B cell (primary cell): ENCODE measurements around the gene FAM53A. TPM values are rescaled to one million over a fixed set of nuclear protein-coding genes. Genes with fewer than 3 reads are reported as not detected.

Experiments used
- ATAC-seq: fragments of 200-7000 bp; cut with Tn5 transposase; one replicate; pipeline ENCODE4 v1.10.0; 2021; ENCODE audit warnings: low read depth, mild to moderate bottlenecking, moderate number of reproducible peaks, moderate library complexity
- CTCF ChIA-PET: fragments of 350-600 bp; sonication (Branson Sonifier 250); formaldehyde crosslinking; loops from one replicate; lab custom pipeline; 2021; ENCODE audit warnings: antibody characterized with exemption, inconsistent platforms; lab: Charles Lee
- POLR2A ChIA-PET: fragments of 350-600 bp; sonication (Branson Sonifier 250); formaldehyde crosslinking; loops from one replicate; lab custom pipeline; 2021; ENCODE audit warnings: antibody characterized with exemption; lab: Charles Lee
- DNase-seq: peaks from one replicate; pipeline ENCODE4 v3.0.0; 2013
- H2AFZ ChIP-seq: 2 replicates; pipeline ENCODE4 v1.6.1; 2012; ENCODE audit warnings: mild to moderate bottlenecking, low read depth, low read length; ENCODE audit not compliant: insufficient read depth, poor library complexity, severe bottlenecking
- H3K27ac ChIP-seq, 2 donors: 1 replicate in 1 of 2; 2 replicates in 1 of 2; pipeline ENCODE4 v1.5.1; 2012 to 2013; ENCODE audit warnings: low read length in 2 of 2, mild to moderate bottlenecking in 2 of 2, moderate library complexity in 1 of 2
- H3K27me3 ChIP-seq, 4 experiments: fragments of 200-600 bp in 1 of 4; sonication (generic) in 1 of 4; replicated peaks in 1 of 4; 1 replicate in 2 of 4; 2 replicates in 2 of 4; pipeline versions ENCODE4 v1.6.1 to v1.7.0; 2013 to 2016; ENCODE audit warnings: low read length in 3 of 4, mild to moderate bottlenecking in 2 of 4, mixed read lengths in 1 of 4, moderate library complexity in 1 of 4; ENCODE audit not compliant: insufficient read depth in 4 of 4, control insufficient read depth in 3 of 4; ENCODE audit errors: control extremely low read depth in 1 of 4
- H3K36me3 ChIP-seq, 2 experiments: replicated peaks in 1 of 2; 1 replicate in 1 of 2; 2 replicates in 1 of 2; pipeline versions ENCODE4 v1.6.1 to v1.7.1; 2013; ENCODE audit warnings: low read length in 1 of 2; ENCODE audit not compliant: insufficient read depth in 2 of 2, control insufficient read depth in 1 of 2; ENCODE audit errors: control extremely low read depth in 1 of 2, extremely low read depth in 1 of 2
- H3K4me1 ChIP-seq, 2 donors: fragments of 200-600 bp in 1 of 2; sonication (generic) in 1 of 2; 1 replicate in 1 of 2; 2 replicates in 1 of 2; pipeline versions ENCODE4 v1.5.1 to v1.6.1; 2013 to 2017; ENCODE audit warnings: low read length in 2 of 2; ENCODE audit not compliant: control insufficient read depth in 2 of 2, insufficient read depth in 2 of 2
- H3K4me2 ChIP-seq: replicated peaks from 2 replicates; pipeline ENCODE3; 2012; ENCODE audit warnings: mild to moderate bottlenecking, low read depth, low read length; ENCODE audit not compliant: poor library complexity, severe bottlenecking
- H3K4me3 ChIP-seq, 5 experiments: fragments of 200-600 bp in 1 of 5; sonication (generic) in 1 of 5; 1 replicate in 3 of 5; 2 replicates in 2 of 5; pipeline versions ENCODE4 v1.5.1 to v1.7.0; 2011 to 2016; ENCODE audit warnings: low read length in 4 of 5, mild to moderate bottlenecking in 4 of 5, low read depth in 2 of 5, control low read depth in 1 of 5, moderate library complexity in 1 of 5; ENCODE audit not compliant: insufficient read depth in 1 of 5; ENCODE audit errors: control extremely low read depth in 1 of 5, extremely low read depth in 1 of 5
- H3K79me2 ChIP-seq: fragments of 200-600 bp; sonication (generic); one replicate; pipeline ENCODE4 v1.6.0; 2016; ENCODE audit warnings: low read length; ENCODE audit not compliant: control insufficient read depth, insufficient read depth
- H3K9ac ChIP-seq: fragments of 200-600 bp; sonication (generic); 2 replicates; pipeline ENCODE4 v1.6.1; 2017; ENCODE audit warnings: mild to moderate bottlenecking, low read length, moderate library complexity
- H3K9me3 ChIP-seq, 3 donors: one replicate each; pipeline versions ENCODE4 v1.6.1 to v1.7.1; 2013; ENCODE audit warnings: low read length in 2 of 3; ENCODE audit not compliant: control insufficient read depth in 2 of 3, insufficient read depth in 1 of 3; ENCODE audit errors: control extremely low read depth in 1 of 3
- H4K20me1 ChIP-seq: 2 replicates; pipeline ENCODE4 v1.6.0; 2012; ENCODE audit warnings: mild to moderate bottlenecking, low read length; ENCODE audit not compliant: insufficient read depth, control insufficient read depth, poor library complexity, severe bottlenecking
- H3K27ac Mint-ChIP-seq: one replicate; pipeline ENCODE4 v1.8.0; 2021; ENCODE audit warnings: mixed read lengths
- H3K27me3 Mint-ChIP-seq: one replicate; pipeline ENCODE4 v1.8.0; 2021; ENCODE audit warnings: mixed read lengths
- H3K4me1 Mint-ChIP-seq: one replicate; pipeline ENCODE4 v1.8.0; 2021; ENCODE audit warnings: mixed read lengths
- H3K4me3 Mint-ChIP-seq: one replicate; pipeline ENCODE4 v1.8.0; 2021; ENCODE audit warnings: mixed read lengths
- H3K9me3 Mint-ChIP-seq: one replicate; pipeline ENCODE4 v1.8.0; 2022; ENCODE audit warnings: mixed read lengths; ENCODE audit not compliant: insufficient read depth
- CTCF ChIP-seq: fragments of 200-600 bp; IDR thresholded peaks from one replicate; pipeline ENCODE4 v1.8.0; 2022; ENCODE audit warnings: antibody characterized with exemption, mild to moderate bottlenecking
- EZH2 ChIP-seq: IDR thresholded peaks from 2 replicates; pipeline ENCODE4 v1.6.1; 2012; ENCODE audit warnings: borderline replicate concordance, low read depth, mild to moderate bottlenecking, moderate library complexity, low read length; ENCODE audit not compliant: insufficient read depth, poor library complexity, severe bottlenecking
- WGBS: methylation state at CpG from one replicate; pipeline ENCODE4 v1.1.5; 2013; ENCODE audit warnings: missing lambda C conversion rate; ENCODE audit not compliant: insufficient coverage; 5-methylcytosine and 5-hydroxymethylcytosine counted together
- intact Hi-C: fragments of 100-400 bp; cut with micrococcal nuclease; formaldehyde crosslinking; loops from one replicate; pipeline ENCODE4 v1.10.0; 2022
- polyA plus RNA-seq: library from polyadenylated mRNA; depleted of rRNA; stranded (reverse); fragments of >200 nt; gene quantifications from 2 replicates; pipeline ENCODE4 v1.2.3, GENCODE V29; 2012
- total RNA-seq, 2 donors: library from RNA; stranded (reverse); fragments of 120-200 nt in 1 of 2; gene quantifications; 1 replicate in 1 of 2; 2 replicates in 1 of 2; pipeline versions ENCODE4 v1.2.3 to v1.2.4, GENCODE V29; 2013 to 2022

FAM53A gene
- total and polyA plus RNA-seq, 2 donors (not counting 1 experiment from before 2014, with no cell fraction given): 2.2 to 4.2 TPM

GRCh38 chr4:1609901-1610790 is 74.0 kb downstream of the FAM53A start:
- POLR2A ChIA-PET: no interaction called here
- Histone ChIP-seq H3K4me2 (no peak overlapping the region), H3K36me3 (no peaks in the 10 kb centered on the region), H3K79me2 (no peaks in the 10 kb centered on the region), H4K20me1 (no peaks in the 10 kb centered on the region), H3K27ac (no peak overlapping the region), H3K4me3 (no peak overlapping the region), H2AFZ (no peak overlapping the region), H3K9ac (no peak overlapping the region), H3K9me3 (peaks cover 0 to 15% (median 0%) of the 10 kb centered on the region in 3 donors), H3K4me1 (peaks cover 0 to 7% of the 10 kb centered on the region in 2 donors), H3K27me3 (no peaks in the 10 kb centered on the region)
- DNase-seq (no peak), ATAC-seq (no peak)
- WGBS: 95% methylated on average over 23 of the region's 27 CpGs
- CTCF ChIA-PET: no interaction called here
- TF ChIP-seq EZH2: no peak
- no peak for TF ChIP-seq CTCF
- intact Hi-C loops: no loop called here
- Mint-ChIP-seq H3K27me3 (no peaks in the 10 kb centered on the region), H3K4me1 (peaks cover 4% of the 10 kb centered on the region), H3K9me3 (no peaks in the 10 kb centered on the region), H3K4me3 (no peak overlapping the region), H3K27ac (no peak overlapping the region)

GRCh38 chr4:1608821-1609500 is 75.2 kb downstream of the FAM53A start:
- ATAC-seq (no peak), DNase-seq (no peak)
- intact Hi-C loops: no loop called here
- Histone ChIP-seq H3K27ac (no peak overlapping the region), H3K4me2 (no peak overlapping the region), H3K36me3 (no peaks in the 10 kb centered on the region), H4K20me1 (no peaks in the 10 kb centered on the region), H2AFZ (no peak overlapping the region), H3K4me1 (peaks cover 0 to 12% of the 10 kb centered on the region in 2 donors), H3K9ac (no peak overlapping the region), H3K9me3 (peaks cover 0 to 6% (median 0%) of the 10 kb centered on the region in 3 donors), H3K27me3 (no peaks in the 10 kb centered on the region), H3K4me3 (no peak overlapping the region), H3K79me2 (no peaks in the 10 kb centered on the region)
- Mint-ChIP-seq H3K4me1 (no peaks in the 10 kb centered on the region), H3K27me3 (no peaks in the 10 kb centered on the region), H3K4me3 (no peak overlapping the region), H3K27ac (no peak overlapping the region), H3K9me3 (no peaks in the 10 kb centered on the region)
- 95% methylated on average over 13 of the region's 17 CpGs for WGBS
- TF ChIP-seq EZH2: no peak
- TF ChIP-seq CTCF: no peak
- CTCF ChIA-PET: no interaction called here
- POLR2A ChIA-PET: no interaction called here
